Gastrocnemius medialis (tissue), 4 donors: ENCODE results near the gene RCSD1. TPM values are rescaled to one million over a fixed set of nuclear protein-coding genes. Genes with fewer than 3 reads are reported as not detected.

Source experiments
- ATAC-seq, 2 donors: fragments of 150-250 bp; one replicate each; pipeline ENCODE4 v1.9.1; 2016
- DNase-seq, 2 donors: peaks; one replicate each; pipeline ENCODE4 v3.0.0-alpha.2; 2019
- H3K27ac ChIP-seq, 4 donors: fragments of 200-600 bp; sonication (generic); 1 replicate in 1 of 4; 2 replicates in 3 of 4; pipeline ENCODE4 v1.5.1; 2016 to 2018; ENCODE audit warnings: mild to moderate bottlenecking in 2 of 4, moderate library complexity in 1 of 4
- H3K27me3 ChIP-seq, 3 donors: fragments of 200-600 bp; sonication (generic) in 2 of 3; 1 replicate in 1 of 3; 2 replicates in 2 of 3; pipeline versions ENCODE4 v1.5.1 to v1.6.0; 2016 to 2019; ENCODE audit warnings: mild to moderate bottlenecking in 1 of 3, moderate library complexity in 1 of 3
- H3K36me3 ChIP-seq, 2 donors: fragments of 200-600 bp; sonication (generic) in 1 of 2; one replicate each; pipeline ENCODE4 v1.5.1; 2017 to 2018
- H3K4me1 ChIP-seq, 2 donors: fragments of 200-600 bp; sonication (generic) in 1 of 2; one replicate each; pipeline ENCODE4 v1.5.1; 2016 to 2017; ENCODE audit warnings: mild to moderate bottlenecking in 2 of 2
- H3K4me3 ChIP-seq, 4 donors: fragments of 200-600 bp; sonication (generic) in 3 of 4; 1 replicate in 1 of 4; 2 replicates in 3 of 4; pipeline ENCODE4 v1.5.1; 2016 to 2019; ENCODE audit warnings: mild to moderate bottlenecking in 2 of 4
- H3K9me3 ChIP-seq, 3 donors: fragments of 200-600 bp; sonication (generic) in 2 of 3; 1 replicate in 1 of 3; 2 replicates in 2 of 3; pipeline ENCODE4 v1.5.1; 2016 to 2019
- POLR2A ChIP-seq, 2 donors: fragments of 450-650 bp; IDR thresholded peaks; one replicate each; pipeline ENCODE4 v1.6.1; 2017; ENCODE audit warnings: antibody characterized with exemption in 2 of 2, mild to moderate bottlenecking in 2 of 2, moderate library complexity in 2 of 2
- in situ Hi-C, 4 donors: fragments of 200-750 bp; cut with MboI; loops; one replicate each; pipeline versions ENCODE4 v1.15.0 to v1.8.0; 2017; ENCODE audit warnings: low sequenced_read_pairs in 4 of 4
- intact Hi-C: fragments of 100-400 bp; cut with DNase I; formaldehyde crosslinking; loops from one replicate; pipeline ENCODE4 v1.15.1; 2023; ENCODE audit warnings: low total_unique reads
- total RNA-seq, 4 donors: library from RNA; depleted of rRNA; stranded (reverse); fragments of >200 nt; gene quantifications; one replicate each; pipeline versions ENCODE4 v1.1.0 to v1.2.3, GENCODE V29; 2016
- TF ChIP-seq, protein P1 (sequence below), 5 experiments: fragments of 450-650 bp in 3 of 5; fragments of 200-600 bp in 2 of 5; sonication (generic) in 2 of 5; IDR thresholded peaks in 4 of 5; conservative IDR thresholded peaks in 1 of 5; 1 replicate in 4 of 5; 2 replicates in 1 of 5; pipeline ENCODE4 v1.5.1; 2016 to 2019; ENCODE audit warnings: antibody characterized with exemption in 5 of 5, mild to moderate bottlenecking in 3 of 5, moderate library complexity in 3 of 5

The RCSD1 gene
- total RNA-seq, 4 donors from 2014 or later, result 6.0 to 14.8 (median 7.5) TPM

DNA sequence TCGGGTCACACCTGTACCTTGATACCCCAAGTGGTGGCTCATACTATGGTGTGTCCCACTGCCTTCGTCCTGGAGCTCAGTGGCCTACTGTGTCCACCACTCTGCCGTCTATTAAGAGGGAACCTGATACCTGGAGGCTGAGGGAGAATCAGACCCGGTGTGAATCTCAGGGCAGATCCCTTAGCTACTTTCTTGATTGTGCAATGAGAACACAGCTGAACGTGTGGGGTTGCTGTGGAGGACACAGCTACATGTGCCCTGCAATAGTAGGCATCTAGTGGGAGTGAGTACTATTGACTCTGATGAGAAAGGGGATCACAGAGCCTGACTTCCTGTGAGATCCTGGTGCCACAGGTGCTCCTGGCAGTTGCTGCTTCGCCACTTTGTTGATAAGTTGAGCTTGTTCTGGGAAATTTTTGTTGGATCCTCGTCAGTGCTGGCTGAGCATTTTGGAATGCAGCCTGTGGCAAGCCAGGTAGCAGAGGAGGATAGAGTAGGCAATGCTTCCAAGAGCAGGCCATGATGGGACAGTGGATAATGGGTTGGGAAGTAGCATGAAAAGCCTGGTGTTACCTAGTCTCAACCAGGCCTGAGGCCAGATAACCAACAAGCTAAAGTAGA is 63.5 kb downstream of the RCSD1 start:
- intact Hi-C loops, result no loop called here
- ATAC-seq, result peak; percentile 66 to 75
- TF ChIP-seq POLR2A (IDR thresholded peaks at IDR 0.05), result no peak
- TF ChIP-seq, protein P1, sequence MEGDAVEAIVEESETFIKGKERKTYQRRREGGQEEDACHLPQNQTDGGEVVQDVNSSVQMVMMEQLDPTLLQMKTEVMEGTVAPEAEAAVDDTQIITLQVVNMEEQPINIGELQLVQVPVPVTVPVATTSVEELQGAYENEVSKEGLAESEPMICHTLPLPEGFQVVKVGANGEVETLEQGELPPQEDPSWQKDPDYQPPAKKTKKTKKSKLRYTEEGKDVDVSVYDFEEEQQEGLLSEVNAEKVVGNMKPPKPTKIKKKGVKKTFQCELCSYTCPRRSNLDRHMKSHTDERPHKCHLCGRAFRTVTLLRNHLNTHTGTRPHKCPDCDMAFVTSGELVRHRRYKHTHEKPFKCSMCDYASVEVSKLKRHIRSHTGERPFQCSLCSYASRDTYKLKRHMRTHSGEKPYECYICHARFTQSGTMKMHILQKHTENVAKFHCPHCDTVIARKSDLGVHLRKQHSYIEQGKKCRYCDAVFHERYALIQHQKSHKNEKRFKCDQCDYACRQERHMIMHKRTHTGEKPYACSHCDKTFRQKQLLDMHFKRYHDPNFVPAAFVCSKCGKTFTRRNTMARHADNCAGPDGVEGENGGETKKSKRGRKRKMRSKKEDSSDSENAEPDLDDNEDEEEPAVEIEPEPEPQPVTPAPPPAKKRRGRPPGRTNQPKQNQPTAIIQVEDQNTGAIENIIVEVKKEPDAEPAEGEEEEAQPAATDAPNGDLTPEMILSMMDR (IDR thresholded peaks at IDR 0.05 in 4 of 5, conservative IDR thresholded peaks at IDR 0.05 in 1 of 5), result no peak
- Histone ChIP-seq H3K27me3 (no peaks in the 10 kb centered on the region), H3K27ac (peak overlapping the region; percentile 73 to 89 (median 86)), H3K4me1 (peaks cover 25 to 60% of the 10 kb centered on the region in 2 donors), H3K9me3 (no peaks in the 10 kb centered on the region), H3K36me3 (peaks cover 0 to 17% of the 10 kb centered on the region in 2 donors), H3K4me3 (no peak overlapping the region)
- in situ Hi-C loops, result loop anchor here in 1 of 4 donors (25.0 kb wide), 1 partner anchor 631 kb away; no protein-coding TSS in a partner anchor
- peak; percentile 57 to 83 for DNase-seq

DNA sequence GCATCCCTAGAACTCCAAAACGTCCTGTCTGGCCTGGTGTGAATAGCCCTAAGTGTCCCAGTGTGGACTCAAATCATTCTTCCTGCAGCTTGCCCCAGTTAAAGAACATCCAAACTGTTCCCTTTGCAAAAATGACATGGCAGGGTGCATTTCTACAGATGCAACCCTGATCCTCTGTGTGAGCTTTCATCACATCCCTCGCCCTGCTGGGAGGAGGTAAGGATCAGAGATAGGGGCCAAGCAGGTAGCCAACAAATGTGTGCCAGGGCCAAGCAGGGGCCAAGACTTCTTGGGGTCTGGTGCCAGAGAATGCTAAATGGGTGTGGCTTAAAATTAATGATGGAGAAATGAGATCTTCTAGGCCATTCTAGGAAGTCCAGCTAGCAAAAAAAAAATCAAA is 64.7 kb downstream of the RCSD1 start:
- Histone ChIP-seq H3K36me3 (peaks cover 0 to 17% of the 10 kb centered on the region in 2 donors), H3K9me3 (no peaks in the 10 kb centered on the region), H3K4me3 (no peak overlapping the region), H3K4me1 (peaks cover 30 to 62% of the 10 kb centered on the region in 2 donors), H3K27ac (peak overlapping the region; percentile 83 to 89 (median 86)), H3K27me3 (no peaks in the 10 kb centered on the region)
- intact Hi-C loops (no loop called here), in situ Hi-C loops (loop anchor here in 1 of 4 donors (25.0 kb wide), 1 partner anchor 632 kb away; no protein-coding TSS in a partner anchor)
- TF ChIP-seq, protein P1 (IDR thresholded peaks at IDR 0.05 in 4 of 5, conservative IDR thresholded peaks at IDR 0.05 in 1 of 5), result no peak
- TF ChIP-seq POLR2A (IDR thresholded peaks at IDR 0.05), result no peak
- no peak for DNase-seq
- no peak for ATAC-seq

DNA sequence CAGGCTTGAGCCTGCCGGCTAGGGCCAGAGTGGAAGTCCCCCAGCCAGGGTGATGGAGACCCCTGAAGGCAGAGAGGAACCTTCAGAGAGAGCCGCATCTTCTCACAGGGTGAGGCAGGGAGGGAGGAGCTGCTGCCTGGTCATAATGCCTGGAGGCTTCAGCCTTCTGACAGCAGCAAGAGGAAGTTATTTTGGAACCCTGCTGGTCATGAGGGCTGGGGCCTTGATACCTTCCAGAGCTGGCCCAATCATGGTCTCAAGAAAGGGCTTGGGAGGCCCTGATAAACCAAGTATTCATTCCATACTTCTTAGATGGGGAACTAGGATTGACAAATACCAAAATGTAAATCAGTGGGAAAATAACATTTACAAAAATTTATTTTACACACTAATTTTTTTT is 65.1 kb downstream of the RCSD1 start:
- TF ChIP-seq, protein P1 (IDR thresholded peaks at IDR 0.05 in 4 of 5, conservative IDR thresholded peaks at IDR 0.05 in 1 of 5), result no peak
- no peak for TF ChIP-seq POLR2A (IDR thresholded peaks at IDR 0.05)
- Histone ChIP-seq H3K4me1 (peaks cover 30 to 65% of the 10 kb centered on the region in 2 donors), H3K27ac (peak overlapping the region; percentile 83 to 89 (median 86)), H3K27me3 (no peaks in the 10 kb centered on the region), H3K9me3 (no peaks in the 10 kb centered on the region), H3K36me3 (peaks cover 0 to 17% of the 10 kb centered on the region in 2 donors), H3K4me3 (no peak overlapping the region)
- no peak for ATAC-seq
- in situ Hi-C loops, result loop anchor here in 1 of 4 donors (25.0 kb wide), 1 partner anchor 633 kb away; no protein-coding TSS in a partner anchor
- intact Hi-C loops, result no loop called here
- DNase-seq, result no peak

DNA sequence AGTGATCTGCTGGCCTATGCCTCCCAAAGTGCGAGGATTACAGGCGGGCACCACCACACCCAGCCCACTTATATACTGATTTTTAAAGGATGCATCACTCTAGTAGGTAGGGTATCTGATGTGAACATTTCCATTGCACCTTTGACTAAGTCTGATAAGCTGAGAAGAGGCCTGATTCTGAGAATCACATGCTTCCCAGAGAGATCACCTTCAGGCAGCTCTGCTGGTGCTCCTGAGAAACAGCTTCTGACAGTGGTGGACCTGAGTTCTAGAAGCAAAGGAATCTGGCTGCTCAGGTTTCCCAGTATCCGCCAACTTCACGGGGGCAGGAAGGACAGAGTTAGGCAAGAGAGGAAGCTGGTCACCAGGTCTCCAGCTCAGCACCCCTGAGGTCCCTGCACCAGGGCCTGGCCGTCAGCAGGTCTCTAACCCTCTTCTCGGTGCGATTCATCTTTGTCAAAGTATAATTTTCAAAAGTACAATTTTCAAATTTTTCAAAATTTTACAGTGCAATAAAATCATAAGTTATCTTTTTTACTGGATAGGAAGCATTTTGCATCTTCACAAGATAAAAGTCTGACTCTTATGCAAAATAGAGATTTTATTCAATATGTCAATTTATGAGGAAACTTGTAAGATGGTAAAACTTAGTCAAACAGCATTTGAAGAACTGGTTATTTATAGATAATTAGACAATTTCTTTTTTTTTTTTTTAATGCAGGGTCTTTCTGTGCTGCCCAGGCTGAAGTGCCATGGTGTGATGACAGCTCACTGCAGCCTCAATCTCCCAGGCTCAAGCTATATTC is 65.9 kb downstream of the RCSD1 start:
- H3K4me3 ChIP-seq, result no peak overlapping the region
- no peaks in the 10 kb centered on the region for H3K27me3 ChIP-seq
- H3K4me1 ChIP-seq, result peaks cover 30 to 65% of the 10 kb centered on the region in 2 donors
- in situ Hi-C loops, result loop anchor here in 1 of 4 donors (25.0 kb wide), 1 partner anchor 634 kb away; no protein-coding TSS in a partner anchor
- H3K9me3 ChIP-seq, result no peaks in the 10 kb centered on the region
- DNase-seq (peak; percentile 70 to 87), ATAC-seq (peak; percentile 53 to 63)
- peaks cover 0 to 11% of the 10 kb centered on the region in 2 donors for H3K36me3 ChIP-seq
- TF ChIP-seq, protein P1 (IDR thresholded peaks at IDR 0.05 in 4 of 5, conservative IDR thresholded peaks at IDR 0.05 in 1 of 5), result no peak
- TF ChIP-seq POLR2A (IDR thresholded peaks at IDR 0.05), result no peak
- H3K27ac ChIP-seq, result peak overlapping the region; percentile 83 to 89 (median 86)
- intact Hi-C loops, result loop anchor here (2.0 kb wide), 1 partner anchor 19 kb away; no protein-coding TSS in a partner anchor
